GM12878 (cell line): Measurements from ENCODE around the gene CIAO2B.

Experiments used
- BMI1 ChIP-seq: fragments of 450-650 bp; IDR thresholded peaks from 2 replicates; pipeline ENCODE4 v1.6.1; 2016; ENCODE audit warnings: mild to moderate bottlenecking, moderate library complexity, borderline replicate concordance
- HDGF ChIP-seq: fragments of 450-650 bp; IDR thresholded peaks from 2 replicates; pipeline ENCODE4 v1.6.1; 2016; ENCODE audit warnings: antibody characterized with exemption
- IKZF1 ChIP-seq: fragments of 450-650 bp; conservative IDR thresholded peaks from 2 replicates; pipeline ENCODE4 v1.6.1; 2017; ENCODE audit warnings: antibody characterized with exemption, mild to moderate bottlenecking
- JUND ChIP-seq: IDR thresholded peaks from 2 replicates; pipeline ENCODE4 v1.6.1; 2012; ENCODE audit warnings: low read depth, mild to moderate bottlenecking, low read length, improper control_type of control experiment, moderate library complexity
- NFIC ChIP-seq: IDR thresholded peaks from 2 replicates; pipeline ENCODE4 v1.6.1; 2012; ENCODE audit warnings: low read depth, mild to moderate bottlenecking, inconsistent platforms, low read length, moderate library complexity
- STAT3 ChIP-seq: IDR thresholded peaks from 2 replicates; pipeline ENCODE4 v1.6.1; 2011; ENCODE audit warnings: low read depth, low read length, improper control_type of control experiment
- ZNF217 ChIP-seq: fragments of 450-650 bp; IDR thresholded peaks from 2 replicates; pipeline ENCODE4 v1.6.1; 2017; ENCODE audit warnings: antibody characterized with exemption, mild to moderate bottlenecking
- TF ChIP-seq, protein P1 (sequence below): fragments of 450-650 bp; IDR thresholded peaks from 2 replicates; pipeline ENCODE4 v1.6.1; 2017; ENCODE audit warnings: antibody characterized with exemption, mild to moderate bottlenecking, moderate library complexity
- TF ChIP-seq, protein P2 (sequence below), 3 experiments: IDR thresholded peaks in 2 of 3; conservative IDR thresholded peaks in 1 of 3; 2 replicates each; pipeline ENCODE4 v1.5.1; 2011; ENCODE audit warnings: low read depth in 3 of 3, low read length in 3 of 3, mild to moderate bottlenecking in 3 of 3, control low read depth in 2 of 3, moderate library complexity in 2 of 3, inconsistent platforms in 1 of 3, mixed read lengths in 1 of 3; ENCODE audit not compliant: control insufficient read depth in 2 of 3, insufficient read depth in 1 of 3; ENCODE audit errors: extremely low read depth in 1 of 3
- TF ChIP-seq, protein P3 (sequence below): IDR thresholded peaks from 2 replicates; pipeline ENCODE4 v1.6.1; 2012; ENCODE audit warnings: low read depth, low read length, improper control_type of control experiment

DNA sequence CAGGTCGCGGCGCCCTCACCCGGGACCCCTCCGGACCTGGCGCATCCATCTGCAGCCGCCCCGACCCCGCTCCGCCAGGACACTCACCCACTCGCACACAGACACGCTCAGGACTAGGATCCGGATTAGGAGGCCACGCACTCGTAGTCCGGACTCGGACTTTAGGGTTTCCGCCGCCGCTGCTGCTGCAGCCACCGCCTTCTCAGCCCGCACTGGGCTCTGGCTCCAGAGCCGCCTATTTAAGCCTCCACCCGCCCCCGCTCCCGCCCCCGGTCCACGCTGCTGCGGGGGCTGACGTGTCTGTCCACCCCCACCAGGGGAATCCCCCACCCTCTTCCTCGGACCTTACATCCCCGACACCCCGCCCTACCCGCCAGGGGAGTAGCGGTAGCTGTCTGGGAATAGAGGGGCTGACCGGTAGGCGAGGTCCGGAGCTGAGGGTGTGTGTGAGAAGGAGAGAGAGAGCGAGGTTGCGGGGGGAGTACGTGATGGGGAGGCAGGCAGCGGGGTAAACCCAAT is 8.8 kb downstream of the CIAO2B start, which contains the start of gene RRAD:
- no peak for TF ChIP-seq ZNF217
- TF ChIP-seq BMI1, result no peak
- TF ChIP-seq, protein P1, sequence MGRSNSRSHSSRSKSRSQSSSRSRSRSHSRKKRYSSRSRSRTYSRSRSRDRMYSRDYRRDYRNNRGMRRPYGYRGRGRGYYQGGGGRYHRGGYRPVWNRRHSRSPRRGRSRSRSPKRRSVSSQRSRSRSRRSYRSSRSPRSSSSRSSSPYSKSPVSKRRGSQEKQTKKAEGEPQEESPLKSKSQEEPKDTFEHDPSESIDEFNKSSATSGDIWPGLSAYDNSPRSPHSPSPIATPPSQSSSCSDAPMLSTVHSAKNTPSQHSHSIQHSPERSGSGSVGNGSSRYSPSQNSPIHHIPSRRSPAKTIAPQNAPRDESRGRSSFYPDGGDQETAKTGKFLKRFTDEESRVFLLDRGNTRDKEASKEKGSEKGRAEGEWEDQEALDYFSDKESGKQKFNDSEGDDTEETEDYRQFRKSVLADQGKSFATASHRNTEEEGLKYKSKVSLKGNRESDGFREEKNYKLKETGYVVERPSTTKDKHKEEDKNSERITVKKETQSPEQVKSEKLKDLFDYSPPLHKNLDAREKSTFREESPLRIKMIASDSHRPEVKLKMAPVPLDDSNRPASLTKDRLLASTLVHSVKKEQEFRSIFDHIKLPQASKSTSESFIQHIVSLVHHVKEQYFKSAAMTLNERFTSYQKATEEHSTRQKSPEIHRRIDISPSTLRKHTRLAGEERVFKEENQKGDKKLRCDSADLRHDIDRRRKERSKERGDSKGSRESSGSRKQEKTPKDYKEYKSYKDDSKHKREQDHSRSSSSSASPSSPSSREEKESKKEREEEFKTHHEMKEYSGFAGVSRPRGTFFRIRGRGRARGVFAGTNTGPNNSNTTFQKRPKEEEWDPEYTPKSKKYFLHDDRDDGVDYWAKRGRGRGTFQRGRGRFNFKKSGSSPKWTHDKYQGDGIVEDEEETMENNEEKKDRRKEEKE, result no peak
- TF ChIP-seq, protein P2, sequence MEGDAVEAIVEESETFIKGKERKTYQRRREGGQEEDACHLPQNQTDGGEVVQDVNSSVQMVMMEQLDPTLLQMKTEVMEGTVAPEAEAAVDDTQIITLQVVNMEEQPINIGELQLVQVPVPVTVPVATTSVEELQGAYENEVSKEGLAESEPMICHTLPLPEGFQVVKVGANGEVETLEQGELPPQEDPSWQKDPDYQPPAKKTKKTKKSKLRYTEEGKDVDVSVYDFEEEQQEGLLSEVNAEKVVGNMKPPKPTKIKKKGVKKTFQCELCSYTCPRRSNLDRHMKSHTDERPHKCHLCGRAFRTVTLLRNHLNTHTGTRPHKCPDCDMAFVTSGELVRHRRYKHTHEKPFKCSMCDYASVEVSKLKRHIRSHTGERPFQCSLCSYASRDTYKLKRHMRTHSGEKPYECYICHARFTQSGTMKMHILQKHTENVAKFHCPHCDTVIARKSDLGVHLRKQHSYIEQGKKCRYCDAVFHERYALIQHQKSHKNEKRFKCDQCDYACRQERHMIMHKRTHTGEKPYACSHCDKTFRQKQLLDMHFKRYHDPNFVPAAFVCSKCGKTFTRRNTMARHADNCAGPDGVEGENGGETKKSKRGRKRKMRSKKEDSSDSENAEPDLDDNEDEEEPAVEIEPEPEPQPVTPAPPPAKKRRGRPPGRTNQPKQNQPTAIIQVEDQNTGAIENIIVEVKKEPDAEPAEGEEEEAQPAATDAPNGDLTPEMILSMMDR (IDR thresholded peaks at IDR 0.05 in 2 of 3, conservative IDR thresholded peaks at IDR 0.05 in 1 of 3; ENCODE audit: control insufficient read depth in 2 of 3, extremely low read depth in 1 of 3, insufficient read depth in 1 of 3, low read depth in 3 of 3, low read length in 3 of 3), result no peak
- TF ChIP-seq HDGF, result no peak
- TF ChIP-seq JUND, result no peak
- TF ChIP-seq, protein P3, sequence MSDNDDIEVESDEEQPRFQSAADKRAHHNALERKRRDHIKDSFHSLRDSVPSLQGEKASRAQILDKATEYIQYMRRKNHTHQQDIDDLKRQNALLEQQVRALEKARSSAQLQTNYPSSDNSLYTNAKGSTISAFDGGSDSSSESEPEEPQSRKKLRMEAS, result no peak
- TF ChIP-seq STAT3, result no peak
- no peak; the same call in 1 of the 2 replicates for TF ChIP-seq IKZF1
- TF ChIP-seq NFIC, result no peak
